PC-9 (cell line): ENCODE results near the gene METTL16. TPM values are rescaled to one million over a fixed set of nuclear protein-coding genes. Genes with fewer than 3 reads are reported as not detected.

Experiments
- BruUV-seq: library from RNA; stranded (reverse); fragments of 400-500 nt; replicated peaks from 2 replicates; lab custom pipeline; 2021; lab: Mats Ljungman, UMichigan
- CTCF ChIA-PET: fragments of 300-600 bp; sonication (Branson Sonifier 250); formaldehyde crosslinking; loops from one replicate; lab custom pipeline; 2022; ENCODE audit warnings: antibody characterized with exemption; lab: Charles Lee
- POLR2A ChIA-PET: fragments of 300-600 bp; sonication (Branson Sonifier 250); formaldehyde crosslinking; loops from one replicate; lab custom pipeline; 2022; ENCODE audit warnings: antibody characterized with exemption; ENCODE audit not compliant: unreplicated experiment; lab: Charles Lee
- DNase-seq, 2 experiments: peaks; one replicate each; pipeline versions ENCODE4 v3.0.0 to v3.0.0-alpha.2; 2015 to 2022; ENCODE audit warnings: mixed read lengths in 1 of 2
- H2AFZ ChIP-seq: fragments of 200-600 bp; sonication (generic); 2 replicates; pipeline ENCODE4 v1.8.1; 2017; ENCODE audit warnings: antibody characterized with exemption
- H3F3A ChIP-seq: fragments of 200-600 bp; sonication (generic); 2 replicates; pipeline ENCODE4 v1.8.1; 2017; ENCODE audit warnings: antibody characterized with exemption, mild to moderate bottlenecking, low read depth; ENCODE audit not compliant: insufficient read depth
- H3K27ac ChIP-seq: fragments of 200-600 bp; sonication (generic); 2 replicates; pipeline ENCODE4 v1.6.1; 2016; ENCODE audit warnings: mixed run types
- H3K27me3 ChIP-seq: fragments of 200-600 bp; sonication (generic); 2 replicates; pipeline ENCODE4 v1.6.1; 2016; ENCODE audit warnings: low read depth, mixed run types; ENCODE audit not compliant: insufficient read depth
- H3K36me3 ChIP-seq: fragments of 200-600 bp; sonication (generic); 2 replicates; pipeline ENCODE4 v1.6.1; 2016; ENCODE audit warnings: low read depth, mixed run types
- H3K4me1 ChIP-seq: fragments of 200-600 bp; sonication (generic); replicated peaks from 2 replicates; pipeline ENCODE4 v1.6.1; 2016; ENCODE audit warnings: mixed run types; ENCODE audit not compliant: insufficient read depth
- H3K4me2 ChIP-seq: fragments of 200-600 bp; sonication (generic); 2 replicates; pipeline ENCODE4 v1.6.1; 2017; ENCODE audit warnings: mixed run types
- H3K4me3 ChIP-seq: fragments of 200-600 bp; sonication (generic); 2 replicates; pipeline ENCODE4 v1.6.1; 2016; ENCODE audit warnings: mixed run types
- H3K79me2 ChIP-seq: fragments of 200-600 bp; sonication (generic); 2 replicates; pipeline ENCODE4 v1.6.1; 2017; ENCODE audit warnings: low read depth, mixed run types
- H3K9me2 ChIP-seq: fragments of 200-600 bp; sonication (generic); 2 replicates; pipeline ENCODE4 v1.8.1; 2017; ENCODE audit warnings: mild to moderate bottlenecking; ENCODE audit not compliant: insufficient read depth
- H3K9me3 ChIP-seq: fragments of 200-600 bp; sonication (generic); 2 replicates; pipeline ENCODE4 v1.8.1; 2016; ENCODE audit warnings: low read depth; ENCODE audit not compliant: insufficient read depth
- H4K20me1 ChIP-seq: fragments of 200-600 bp; sonication (generic); 2 replicates; pipeline ENCODE4 v1.8.1; 2017; ENCODE audit not compliant: insufficient read depth
- EZH2 ChIP-seq: fragments of 200-600 bp; sonication (generic); IDR thresholded peaks from 2 replicates; pipeline ENCODE4 v1.8.0; 2017; ENCODE audit warnings: antibody characterized with exemption, low read depth
- intact Hi-C: fragments of 100-400 bp; cut with micrococcal nuclease; formaldehyde crosslinking; loops from one replicate; pipeline ENCODE4 v1.10.0; 2022; ENCODE audit not compliant: unreplicated experiment
- total RNA-seq: library from RNA; stranded (reverse); gene quantifications from 2 replicates; pipeline ENCODE4 v1.2.3, GENCODE V29; 2021
- TF ChIP-seq, protein P1 (sequence below): fragments of 200-600 bp; sonication (generic); conservative IDR thresholded peaks from 2 replicates; pipeline ENCODE4 v1.6.1; 2017; ENCODE audit warnings: mixed run types, antibody characterized with exemption, mild to moderate bottlenecking, moderate library complexity

The METTL16 gene
- total RNA-seq, 1 experiment from 2014 or later: 46.2 TPM

GRCh38 chr17:2435181-2435741 lies 76.4 kb downstream of the METTL16 start:
- no TSS peak for BruUV-seq
- H3K4me3 ChIP-seq: no peak overlapping the region
- 0 out of 2 replicates have a peak, but pooled peaks cover 2% of the 10 kb centered on the region for H4K20me1 ChIP-seq
- H2AFZ ChIP-seq: no peak overlapping the region
- H3K4me1 ChIP-seq: no peaks in the 10 kb centered on the region
- intact Hi-C loops: no loop called here
- no peaks in the 10 kb centered on the region for H3K9me2 ChIP-seq
- H3F3A ChIP-seq: peaks cover 4% of the 10 kb centered on the region; the same call in 1 of the 2 replicates
- no peaks in the 10 kb centered on the region for H3K27me3 ChIP-seq
- H3K4me2 ChIP-seq: no peak overlapping the region
- CTCF ChIA-PET: interaction anchor here (0.7 kb wide), 1 partner anchor 177 kb away, joined by 4 read pairs; no protein-coding TSS in a partner anchor
- H3K36me3 ChIP-seq: peaks cover 16% of the 10 kb centered on the region; the same call in 1 of the 2 replicates
- H3K27ac ChIP-seq: no peak overlapping the region
- no peaks in the 10 kb centered on the region for H3K79me2 ChIP-seq
- H3K9me3 ChIP-seq: no peaks in the 10 kb centered on the region
- TF ChIP-seq EZH2: no peak
- POLR2A ChIA-PET: no interaction called here
- no peak for DNase-seq

GRCh38 chr17:2433696-2434095 lies 78.0 kb downstream of the METTL16 start:
- H3K4me3 ChIP-seq: no peak overlapping the region
- BruUV-seq: no TSS peak
- no peaks in the 10 kb centered on the region; the same call in 1 of the 2 replicates for H3F3A ChIP-seq
- no peaks in the 10 kb centered on the region for H3K9me3 ChIP-seq
- H3K4me1 ChIP-seq: no peaks in the 10 kb centered on the region
- no peaks in the 10 kb centered on the region for H3K79me2 ChIP-seq
- no peaks in the 10 kb centered on the region for H3K9me2 ChIP-seq
- no peak overlapping the region for H3K27ac ChIP-seq
- ChIA-PET CTCF (no interaction called here), POLR2A (no interaction called here)
- no peak overlapping the region for H2AFZ ChIP-seq
- TF ChIP-seq EZH2: no peak
- TF ChIP-seq, protein P1, sequence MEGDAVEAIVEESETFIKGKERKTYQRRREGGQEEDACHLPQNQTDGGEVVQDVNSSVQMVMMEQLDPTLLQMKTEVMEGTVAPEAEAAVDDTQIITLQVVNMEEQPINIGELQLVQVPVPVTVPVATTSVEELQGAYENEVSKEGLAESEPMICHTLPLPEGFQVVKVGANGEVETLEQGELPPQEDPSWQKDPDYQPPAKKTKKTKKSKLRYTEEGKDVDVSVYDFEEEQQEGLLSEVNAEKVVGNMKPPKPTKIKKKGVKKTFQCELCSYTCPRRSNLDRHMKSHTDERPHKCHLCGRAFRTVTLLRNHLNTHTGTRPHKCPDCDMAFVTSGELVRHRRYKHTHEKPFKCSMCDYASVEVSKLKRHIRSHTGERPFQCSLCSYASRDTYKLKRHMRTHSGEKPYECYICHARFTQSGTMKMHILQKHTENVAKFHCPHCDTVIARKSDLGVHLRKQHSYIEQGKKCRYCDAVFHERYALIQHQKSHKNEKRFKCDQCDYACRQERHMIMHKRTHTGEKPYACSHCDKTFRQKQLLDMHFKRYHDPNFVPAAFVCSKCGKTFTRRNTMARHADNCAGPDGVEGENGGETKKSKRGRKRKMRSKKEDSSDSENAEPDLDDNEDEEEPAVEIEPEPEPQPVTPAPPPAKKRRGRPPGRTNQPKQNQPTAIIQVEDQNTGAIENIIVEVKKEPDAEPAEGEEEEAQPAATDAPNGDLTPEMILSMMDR: no peak
- H3K27me3 ChIP-seq: no peaks in the 10 kb centered on the region
- DNase-seq: no peak
- intact Hi-C loops: no loop called here
- 0 out of 2 replicates have a peak, but pooled peaks cover 2% of the 10 kb centered on the region for H4K20me1 ChIP-seq
- no peak overlapping the region for H3K4me2 ChIP-seq
- peaks cover 10% of the 10 kb centered on the region; the same call in 1 of the 2 replicates for H3K36me3 ChIP-seq

DNA sequence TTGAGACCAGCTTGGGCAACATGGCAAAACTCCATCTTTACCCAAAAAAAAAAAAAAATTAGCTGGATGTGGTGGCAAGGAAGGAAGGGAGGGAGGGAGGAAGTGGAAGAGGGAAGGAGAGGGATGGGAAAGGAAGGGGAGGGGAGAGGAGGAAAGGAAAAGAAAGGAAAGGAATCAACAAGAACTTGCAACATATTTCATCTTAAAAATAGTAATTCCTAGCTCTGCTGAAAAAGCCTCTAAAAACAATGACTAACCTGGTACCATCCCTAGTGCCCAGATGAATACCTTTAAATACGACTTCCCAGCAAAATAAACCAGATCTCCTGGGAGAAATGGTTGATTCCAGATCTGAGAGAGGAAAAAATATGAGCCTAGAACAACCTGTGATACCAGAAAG lies 83.8 kb downstream of the METTL16 start:
- no peaks in the 10 kb centered on the region for H3K4me1 ChIP-seq
- no peak for TF ChIP-seq EZH2
- TF ChIP-seq, protein P1: no peak
- 0 out of 2 replicates have a peak, but pooled peaks cover 2% of the 10 kb centered on the region for H4K20me1 ChIP-seq
- BruUV-seq: no TSS peak
- ChIA-PET POLR2A (no interaction called here), CTCF (no interaction called here)
- no peaks in the 10 kb centered on the region for H3K27me3 ChIP-seq
- no peak overlapping the region for H3K4me3 ChIP-seq
- H3K9me3 ChIP-seq: no peaks in the 10 kb centered on the region
- DNase-seq: no peak
- H2AFZ ChIP-seq: no peak overlapping the region
- peaks cover 7% of the 10 kb centered on the region; the same call in 1 of the 2 replicates for H3F3A ChIP-seq
- intact Hi-C loops: no loop called here
- H3K36me3 ChIP-seq: peaks cover 6% of the 10 kb centered on the region; the same call in 1 of the 2 replicates
- no peak overlapping the region for H3K27ac ChIP-seq
- no peaks in the 10 kb centered on the region for H3K9me2 ChIP-seq
- no peaks in the 10 kb centered on the region for H3K79me2 ChIP-seq
- H3K4me2 ChIP-seq: no peak overlapping the region
